Measurements from ENCODE around the gene COL23A1. TPM values are rescaled to one million over a fixed set of nuclear protein-coding genes. Genes with fewer than 3 reads are reported as not detected.

Gene COL23A1
- total RNA-seq, 4 donors from 2014 or later = 0.44 to 0.65 (median 0.57) TPM; not detected in 1

DNA sequence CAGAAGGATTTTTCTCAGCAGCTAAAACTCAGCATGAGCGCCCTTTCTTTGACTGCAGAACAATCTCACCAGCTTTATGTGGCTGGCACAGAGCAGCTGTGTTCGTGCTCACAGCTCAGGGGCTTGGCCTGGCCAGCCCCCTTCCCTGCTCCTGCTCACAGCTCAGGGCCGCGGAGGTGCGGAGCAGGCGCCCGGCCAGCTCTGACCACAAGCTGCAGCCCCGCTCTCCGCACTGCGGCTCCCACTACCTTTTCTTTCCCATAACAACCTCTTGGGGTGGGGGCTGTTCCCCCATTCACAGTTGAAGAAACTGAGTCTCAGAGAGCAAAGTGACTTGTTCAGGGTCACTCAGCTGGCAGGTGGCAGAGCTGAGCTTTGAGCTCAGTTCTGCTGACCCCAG, 323.6 kb downstream of the COL23A1 start:
- TF ChIP-seq, protein P1, sequence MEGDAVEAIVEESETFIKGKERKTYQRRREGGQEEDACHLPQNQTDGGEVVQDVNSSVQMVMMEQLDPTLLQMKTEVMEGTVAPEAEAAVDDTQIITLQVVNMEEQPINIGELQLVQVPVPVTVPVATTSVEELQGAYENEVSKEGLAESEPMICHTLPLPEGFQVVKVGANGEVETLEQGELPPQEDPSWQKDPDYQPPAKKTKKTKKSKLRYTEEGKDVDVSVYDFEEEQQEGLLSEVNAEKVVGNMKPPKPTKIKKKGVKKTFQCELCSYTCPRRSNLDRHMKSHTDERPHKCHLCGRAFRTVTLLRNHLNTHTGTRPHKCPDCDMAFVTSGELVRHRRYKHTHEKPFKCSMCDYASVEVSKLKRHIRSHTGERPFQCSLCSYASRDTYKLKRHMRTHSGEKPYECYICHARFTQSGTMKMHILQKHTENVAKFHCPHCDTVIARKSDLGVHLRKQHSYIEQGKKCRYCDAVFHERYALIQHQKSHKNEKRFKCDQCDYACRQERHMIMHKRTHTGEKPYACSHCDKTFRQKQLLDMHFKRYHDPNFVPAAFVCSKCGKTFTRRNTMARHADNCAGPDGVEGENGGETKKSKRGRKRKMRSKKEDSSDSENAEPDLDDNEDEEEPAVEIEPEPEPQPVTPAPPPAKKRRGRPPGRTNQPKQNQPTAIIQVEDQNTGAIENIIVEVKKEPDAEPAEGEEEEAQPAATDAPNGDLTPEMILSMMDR (IDR thresholded peaks at IDR 0.05; ENCODE audit: low read depth) = no peak

DNA sequence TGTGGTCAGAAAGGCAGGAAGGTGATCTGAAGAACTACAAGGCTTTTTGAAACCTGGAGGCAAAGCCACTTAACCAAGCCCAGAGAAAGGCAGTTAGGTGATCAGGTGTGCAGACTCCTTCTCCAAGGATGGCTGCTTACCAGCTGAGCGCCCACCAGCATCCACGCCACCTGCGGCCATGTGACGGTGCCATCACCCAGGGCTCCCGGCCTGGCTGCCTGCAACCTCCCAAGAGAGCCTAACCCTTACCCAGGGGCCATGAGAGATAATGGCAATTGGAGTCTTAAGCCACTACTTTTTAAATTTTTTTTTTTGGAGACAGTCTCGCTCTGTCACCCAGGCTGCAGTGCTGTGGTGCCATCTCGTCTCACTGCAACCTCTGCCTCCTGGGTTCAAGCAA, 324.4 kb downstream of the COL23A1 start:
- TF ChIP-seq, protein P1 (IDR thresholded peaks at IDR 0.05; ENCODE audit: low read depth) = no peak

DNA sequence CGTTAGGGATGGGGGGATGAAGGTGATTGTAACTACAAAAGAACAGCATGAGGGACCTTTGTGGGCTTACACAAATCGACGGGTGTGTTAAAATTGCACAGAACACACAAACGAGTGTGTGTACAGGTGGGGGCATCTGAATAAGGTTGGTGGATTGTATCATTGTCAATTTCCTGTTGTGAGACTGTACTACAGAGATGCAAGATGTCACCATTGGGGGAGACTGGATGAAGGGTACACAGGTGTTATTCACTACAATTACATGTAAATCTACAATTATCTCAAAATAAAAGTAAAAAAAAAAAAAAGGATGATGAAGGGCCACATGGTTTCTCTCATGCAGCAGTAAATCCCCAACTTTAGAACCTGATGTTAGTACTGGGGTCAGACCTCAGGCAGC, 326.1 kb downstream of the COL23A1 start:
- TF ChIP-seq, protein P1 (IDR thresholded peaks at IDR 0.05; ENCODE audit: low read depth) = no peak

DNA sequence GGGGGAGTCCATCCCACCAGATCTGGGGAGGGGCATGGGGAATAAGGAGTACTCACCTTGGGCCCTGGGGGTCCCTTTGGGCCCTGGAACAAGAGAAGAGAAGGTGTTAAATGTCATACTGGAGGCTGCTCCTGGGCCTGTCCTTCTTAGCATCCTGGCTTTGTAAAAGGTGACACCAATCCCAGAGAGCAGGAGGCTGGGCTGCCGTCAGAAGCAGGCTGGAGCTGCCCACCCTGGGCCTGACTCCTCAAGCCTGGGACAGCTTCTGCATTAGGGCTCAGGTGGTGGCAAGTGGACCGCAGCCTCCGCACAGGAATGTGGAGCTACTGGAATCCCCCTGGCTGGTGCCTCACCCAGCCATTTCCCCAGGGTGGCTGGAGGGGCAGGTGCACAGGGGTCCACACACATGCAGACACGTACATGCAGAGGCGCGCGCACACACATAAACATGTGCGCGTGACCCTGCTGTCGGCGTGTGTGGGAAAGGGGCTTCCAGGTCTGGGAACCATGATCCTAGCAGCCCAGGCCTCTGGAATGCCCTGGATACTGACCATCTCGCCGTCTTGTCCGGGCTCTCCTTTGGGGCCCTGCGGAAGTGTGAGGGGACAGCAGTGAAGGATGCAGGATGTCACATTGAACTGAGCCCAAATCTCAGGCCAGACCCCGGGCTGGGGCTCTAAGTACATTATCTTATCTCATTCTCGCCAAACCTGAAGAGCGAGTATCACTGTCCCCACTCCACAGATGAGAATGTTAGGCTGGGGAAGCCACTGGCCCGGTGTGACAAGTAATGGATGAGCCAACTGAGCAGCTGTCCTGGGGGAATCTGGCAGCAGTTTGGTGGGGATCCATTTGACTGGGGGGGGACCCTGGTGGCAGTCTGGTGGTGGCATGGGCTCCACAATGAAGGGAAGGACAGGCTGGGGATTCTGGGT, 328.3 kb downstream of the COL23A1 start:
- TF ChIP-seq, protein P1 (IDR thresholded peaks at IDR 0.05; ENCODE audit: low read depth) = no peak

DNA sequence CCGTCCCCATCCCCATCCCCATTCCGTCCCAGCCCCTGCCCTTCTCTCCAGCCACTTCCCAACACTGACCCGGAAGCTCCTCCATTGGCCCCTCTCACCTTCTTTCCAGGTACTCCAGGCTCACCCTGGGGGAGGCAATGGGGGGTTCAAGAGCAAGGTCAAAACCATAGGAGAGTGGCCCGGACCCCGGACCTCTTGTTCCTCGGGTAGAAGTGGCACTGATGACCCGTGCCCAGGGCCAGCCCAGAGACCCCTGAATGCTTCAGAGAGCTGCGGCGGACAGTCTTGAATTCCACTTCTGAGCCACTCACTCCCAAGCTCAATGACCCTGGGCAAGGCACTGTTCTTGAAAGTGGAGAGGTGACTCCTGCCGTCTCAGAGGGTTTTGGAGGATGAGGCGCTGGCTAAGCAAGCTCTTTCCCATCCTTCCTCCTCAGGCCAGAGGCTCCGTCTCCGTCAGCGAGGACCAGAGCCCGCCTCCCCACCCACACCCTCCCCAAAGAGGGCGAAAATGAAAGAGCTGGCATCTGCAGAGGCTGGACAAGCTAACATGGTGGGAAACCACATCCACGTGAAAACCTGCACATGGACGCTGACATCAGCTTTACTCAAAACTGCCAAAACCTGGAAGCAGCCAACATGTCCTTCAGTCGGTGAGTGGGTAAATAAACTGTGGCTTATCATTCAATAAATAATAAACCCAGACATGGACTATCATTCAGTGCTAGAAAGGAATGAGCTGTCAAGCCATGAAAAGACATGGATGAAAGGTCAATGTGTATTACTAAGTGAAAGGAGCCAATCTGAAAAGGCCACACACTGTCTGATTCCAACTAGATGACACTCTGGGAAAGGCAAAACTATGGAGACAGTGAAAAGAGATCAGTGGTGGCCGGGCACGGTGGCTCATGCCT, 330.3 kb downstream of the COL23A1 start:
- TF ChIP-seq, protein P1 (IDR thresholded peaks at IDR 0.05; ENCODE audit: low read depth) = no peak

DNA sequence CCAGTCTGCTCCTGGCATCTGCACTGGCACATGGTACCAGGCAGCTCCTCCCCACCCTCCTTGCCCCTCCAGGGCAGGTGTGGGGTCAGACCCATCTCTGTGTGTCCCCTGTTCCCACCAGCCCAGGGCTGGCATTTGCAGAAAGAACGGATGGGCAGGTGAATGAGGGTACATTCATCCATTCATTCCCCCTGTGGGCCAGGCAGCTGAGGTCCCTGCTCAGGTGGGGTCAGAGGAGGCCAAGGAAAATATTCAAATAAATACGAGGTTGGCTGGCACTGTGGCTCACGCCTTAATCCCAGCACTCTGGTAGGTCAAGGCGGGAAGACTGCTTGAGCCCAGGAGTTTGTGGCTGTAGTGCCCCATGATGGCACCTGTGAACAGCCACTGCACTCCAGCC, 332.5 kb downstream of the COL23A1 start:
- TF ChIP-seq, protein P1 (IDR thresholded peaks at IDR 0.05; ENCODE audit: low read depth) = no peak

DNA sequence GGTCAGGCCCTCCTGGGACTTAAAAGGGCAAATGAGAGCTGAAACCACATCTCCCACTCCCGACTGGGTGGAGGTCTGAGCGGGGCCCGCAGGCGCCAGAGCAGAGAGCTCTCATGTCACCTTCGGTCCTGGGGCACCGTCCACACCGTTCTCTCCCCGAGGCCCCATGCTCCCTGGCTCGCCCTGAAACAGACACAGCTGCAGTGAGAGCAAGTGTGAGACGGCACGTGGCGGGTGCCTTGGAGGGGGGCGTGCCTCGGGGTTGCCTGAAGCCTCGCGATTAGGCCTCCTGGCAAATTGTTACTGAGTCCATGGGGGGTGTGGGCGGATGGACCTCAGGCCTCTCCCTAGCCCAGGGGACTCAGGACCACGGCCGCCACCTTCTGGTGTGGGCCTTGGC, 333.4 kb downstream of the COL23A1 start:
- TF ChIP-seq, protein P1 (IDR thresholded peaks at IDR 0.05; ENCODE audit: low read depth) = no peak
